H1 (cell line): ENCODE results near the gene ME3. TPM values are rescaled to one million over a fixed set of nuclear protein-coding genes. Genes with fewer than 3 reads are reported as not detected.

Source experiments
- CTCF ChIA-PET: fragments of 300-600 bp; sonication (Branson Sonifier 250); formaldehyde crosslinking; loops from one replicate; lab custom pipeline; 2021; ENCODE audit not compliant: partially characterized antibody; lab: Charles Lee
- POLR2A ChIA-PET: fragments of 300-600 bp; sonication (Branson Sonifier 250); formaldehyde crosslinking; loops from one replicate; lab custom pipeline; 2021; ENCODE audit warnings: inconsistent platforms; ENCODE audit not compliant: partially characterized antibody; lab: Charles Lee
- DNase-seq, 2 experiments: peaks; one replicate each; pipeline versions ENCODE4 v3.0.0 to v3.0.0-alpha.2; 2010 to 2022; ENCODE audit warnings: low spot score in 2 of 2, low read depth in 1 of 2, mixed read lengths in 1 of 2
- FAIRE-seq: peaks from 2 replicates; lab custom pipeline; 2011; peaks lifted over from hg19 to GRCh38; lab: Jason Lieb, UNC
- H2AFZ ChIP-seq: 2 replicates; pipeline ENCODE4 v1.8.1; 2012; ENCODE audit warnings: low read length, inconsistent platforms
- H2AK5ac ChIP-seq: 2 replicates; pipeline ENCODE4 v1.6.1; 2013; ENCODE audit warnings: low read depth, low read length
- H2BK120ac ChIP-seq: replicated peaks from 2 replicates; pipeline ENCODE3; 2013; ENCODE audit warnings: low read depth, low read length, inconsistent platforms
- H2BK12ac ChIP-seq: 2 replicates; pipeline ENCODE4 v1.6.1; 2013; ENCODE audit warnings: low read depth, low read length
- H2BK15ac ChIP-seq: 2 replicates; pipeline ENCODE4 v1.6.1; 2013; ENCODE audit warnings: low read length
- H2BK20ac ChIP-seq: 2 replicates; pipeline ENCODE4 v1.6.1; 2013; ENCODE audit warnings: low read length
- H2BK5ac ChIP-seq: 2 replicates; pipeline ENCODE4 v1.6.1; 2013; ENCODE audit warnings: low read depth, low read length
- H3K14ac ChIP-seq: 2 replicates; pipeline ENCODE4 v1.6.1; 2013; ENCODE audit warnings: inconsistent platforms; ENCODE audit not compliant: insufficient read length
- H3K18ac ChIP-seq: 2 replicates; pipeline ENCODE4 v1.6.1; 2013; ENCODE audit warnings: low read length; ENCODE audit errors: extremely low read depth
- H3K23ac ChIP-seq: 2 replicates; pipeline ENCODE4 v1.6.1; 2013; ENCODE audit warnings: inconsistent platforms; ENCODE audit not compliant: insufficient read length
- H3K23me2 ChIP-seq: 2 replicates; pipeline ENCODE4 v1.6.1; 2013; ENCODE audit warnings: low read depth, low read length
- H3K27ac ChIP-seq: 2 replicates; pipeline ENCODE4 v1.6.1; 2011; ENCODE audit warnings: low read depth, low read length, inconsistent platforms
- H3K27me3 ChIP-seq, 4 experiments: replicated peaks in 1 of 4; 1 replicate in 1 of 4; 2 replicates in 3 of 4; pipeline versions ENCODE4 v1.6.1 to v1.8.1; 2011 to 2013; ENCODE audit warnings: low read length in 3 of 4, mild to moderate bottlenecking in 3 of 4, inconsistent platforms in 2 of 4, mixed read lengths in 2 of 4, moderate library complexity in 1 of 4; ENCODE audit not compliant: control insufficient read depth in 3 of 4, insufficient read depth in 3 of 4; ENCODE audit errors: extremely low read depth in 1 of 4
- H3K36me3 ChIP-seq, 4 experiments: 2 replicates each; pipeline versions ENCODE4 v1.6.1 to v1.8.1; 2011 to 2013; ENCODE audit warnings: mild to moderate bottlenecking in 4 of 4, low read length in 3 of 4, moderate library complexity in 2 of 4, control low read depth in 1 of 4, inconsistent platforms in 1 of 4; ENCODE audit not compliant: insufficient read depth in 4 of 4, control insufficient read depth in 2 of 4
- H3K4ac ChIP-seq: replicated peaks from 2 replicates; pipeline ENCODE3; 2013; ENCODE audit warnings: low read length, low read depth, mixed read lengths, inconsistent platforms; ENCODE audit not compliant: insufficient read length
- H3K4me1 ChIP-seq, 4 experiments: replicated peaks in 1 of 4; 1 replicate in 1 of 4; 2 replicates in 3 of 4; pipeline versions ENCODE4 v1.6.1 to v1.8.1; 2011 to 2013; ENCODE audit warnings: low read length in 3 of 4, inconsistent platforms in 2 of 4, mixed read lengths in 1 of 4; ENCODE audit not compliant: insufficient read depth in 4 of 4, control insufficient read depth in 3 of 4
- H3K4me2 ChIP-seq, 2 experiments: 2 replicates each; pipeline versions ENCODE4 v1.6.1 to v1.8.1; 2011 to 2013; ENCODE audit warnings: low read depth in 2 of 2, low read length in 2 of 2, control low read depth in 1 of 2, inconsistent platforms in 1 of 2, mild to moderate bottlenecking in 1 of 2; ENCODE audit not compliant: insufficient read depth in 1 of 2
- H3K4me3 ChIP-seq, 4 experiments: fragments of 200-600, 300-600 bp in 1 of 4; sonication (generic), shearing (Covaris generic), sonication (Bioruptor Twin) in 1 of 4; 2 replicates each; pipeline versions ENCODE4 v1.5.1 to v1.8.1; 2011 to 2016; ENCODE audit warnings: low read length in 4 of 4, low read depth in 3 of 4, control low read depth in 2 of 4, inconsistent platforms in 2 of 4, mild to moderate bottlenecking in 2 of 4, mixed read lengths in 1 of 4, moderate library complexity in 1 of 4; ENCODE audit not compliant: insufficient read depth in 2 of 4; ENCODE audit errors: extremely low read depth in 1 of 4
- H3K56ac ChIP-seq: replicated peaks from 2 replicates; pipeline ENCODE3; 2013; ENCODE audit warnings: low read depth, mild to moderate bottlenecking, mixed read lengths, low read length, inconsistent platforms; ENCODE audit not compliant: insufficient read length
- H3K79me1 ChIP-seq: 2 replicates; pipeline ENCODE4 v1.6.1; 2013; ENCODE audit warnings: low read depth, low read length, control low read depth
- H3K79me2 ChIP-seq, 2 experiments: 2 replicates each; pipeline versions ENCODE4 v1.6.1 to v1.8.1; 2012 to 2013; ENCODE audit warnings: low read length in 2 of 2, mild to moderate bottlenecking in 2 of 2, inconsistent platforms in 1 of 2; ENCODE audit not compliant: insufficient read depth in 2 of 2, control insufficient read depth in 1 of 2
- H3K9ac ChIP-seq, 4 experiments: replicated peaks in 1 of 4; 1 replicate in 1 of 4; 2 replicates in 3 of 4; pipeline versions ENCODE4 v1.6.1 to v1.8.1; 2011 to 2013; ENCODE audit warnings: low read depth in 3 of 4, low read length in 3 of 4, control low read depth in 2 of 4, mild to moderate bottlenecking in 2 of 4, moderate library complexity in 2 of 4, inconsistent platforms in 1 of 4; ENCODE audit errors: extremely low read depth in 1 of 4
- H3K9me3 ChIP-seq, 2 experiments: 2 replicates each; pipeline versions ENCODE4 v1.6.1 to v1.8.1; 2012 to 2013; ENCODE audit warnings: mild to moderate bottlenecking in 2 of 2, moderate library complexity in 2 of 2, control low read depth in 1 of 2, inconsistent platforms in 1 of 2, low read depth in 1 of 2, low read length in 1 of 2, mixed read lengths in 1 of 2; ENCODE audit not compliant: insufficient read depth in 2 of 2
- H4K20me1 ChIP-seq, 2 experiments: replicated peaks in 1 of 2; 2 replicates each; pipeline versions ENCODE3 to v1.8.1; 2011 to 2013; ENCODE audit warnings: inconsistent platforms in 2 of 2, low read length in 2 of 2, mild to moderate bottlenecking in 1 of 2; ENCODE audit not compliant: insufficient read depth in 2 of 2, control insufficient read depth in 1 of 2
- H4K5ac ChIP-seq: 2 replicates; pipeline ENCODE4 v1.6.1; 2013; ENCODE audit warnings: low read length, low read depth, mixed read lengths, inconsistent platforms; ENCODE audit not compliant: insufficient read length
- H4K8ac ChIP-seq: 2 replicates; pipeline ENCODE4 v1.8.0; 2013; ENCODE audit warnings: mild to moderate bottlenecking, moderate library complexity, low read length, inconsistent platforms; ENCODE audit not compliant: insufficient read depth; ENCODE audit errors: extremely low read depth
- H4K91ac ChIP-seq: replicated peaks from 2 replicates; pipeline ENCODE3; 2013; ENCODE audit warnings: low read length, mixed read lengths, inconsistent platforms; ENCODE audit not compliant: insufficient read length
- CTBP2 ChIP-seq: IDR thresholded peaks from 2 replicates; pipeline ENCODE4 v1.7.0; 2011; ENCODE audit warnings: borderline replicate concordance, mild to moderate bottlenecking, moderate library complexity, mixed read lengths, low read length; ENCODE audit not compliant: insufficient read depth, insufficient read length
- WGBS, 2 experiments: shearing (Covaris generic) in 1 of 2; methylation state at CpG; one replicate each; pipeline versions ENCODE4 v1.1.6 to v1.1.7; 2013 to 2015; ENCODE audit warnings: low lambda C conversion rate in 2 of 2, mixed read lengths in 2 of 2, inconsistent platforms in 1 of 2, low coverage in 1 of 2, missing lambda C conversion rate in 1 of 2; ENCODE audit not compliant: insufficient replicate concordance in 2 of 2, insufficient coverage in 1 of 2, insufficient read length in 1 of 2; ENCODE audit errors: extremely low coverage in 1 of 2, missing lambda C conversion rate in 1 of 2; 5-methylcytosine and 5-hydroxymethylcytosine counted together
- polyA plus RNA-seq, 7 experiments: library from polyadenylated mRNA; depleted of rRNA in 3 of 7; stranded (reverse) in 5 of 7; unstranded in 2 of 7; fragments of >200 nt in 5 of 7; fragments of 200-250 nt in 2 of 7; gene quantifications; 1 replicate in 5 of 7; 2 replicates in 1 of 7; 4 replicates in 1 of 7; pipeline versions ENCODE4 v1.2.1 to v1.2.3, GENCODE V29; 2011 to 2013; ENCODE audit warnings: missing spikeins in 2 of 7, mixed read lengths in 2 of 7
- total RNA-seq: library from RNA; stranded (reverse); fragmentation: NEBNext Ultra II Directional; extraction: Animal tissue kit (Norgen Biotek cat#: 25700); gene quantifications from 2 replicates; pipeline ENCODE4 v1.2.1, GENCODE V29; 2021

The ME3 gene
- total and polyA plus RNA-seq, 2 of the 8 experiments (the other 6 are each of a cell fraction or from before 2014, with no cell fraction given), result 1.5 to 2.8 TPM

GRCh38 chr11:86666193-86666592, 6.2 kb downstream of the ME3 start:
- no peaks in the 10 kb centered on the region for H3K79me2 ChIP-seq
- FAIRE-seq (no peak), DNase-seq (no peak)
- H3K4me3 ChIP-seq, result no peak overlapping the region
- H3K79me1 ChIP-seq, result no peaks in the 10 kb centered on the region
- no peak for TF ChIP-seq CTBP2
- H3K23ac ChIP-seq, result no peak overlapping the region
- H2BK12ac ChIP-seq, result no peak overlapping the region
- no peak overlapping the region for H2BK120ac ChIP-seq
- WGBS, 2 experiments, result 71% methylated on average over 1 of the region's 1 CpG; no CpG with 5 or more reads in 1 of the 2 experiments
- H3K27ac ChIP-seq, result no peak overlapping the region
- H3K4ac ChIP-seq, result no peak overlapping the region
- no peaks in the 10 kb centered on the region for H3K36me3 ChIP-seq
- H2AFZ ChIP-seq, result no peak overlapping the region
- H3K4me2 ChIP-seq, result no peak overlapping the region
- no peak overlapping the region for H3K9ac ChIP-seq
- H3K27me3 ChIP-seq, result peaks cover 0 to 7% (median 4%) of the 10 kb centered on the region in 4 experiments; a peak in 3 of 7 replicates
- H3K56ac ChIP-seq, result no peak overlapping the region
- no peak overlapping the region for H4K91ac ChIP-seq
- no peak overlapping the region for H2BK5ac ChIP-seq
- no peaks in the 10 kb centered on the region for H4K20me1 ChIP-seq
- H3K9me3 ChIP-seq, result no peaks in the 10 kb centered on the region
- no peak overlapping the region for H3K14ac ChIP-seq
- H2BK20ac ChIP-seq, result no peak overlapping the region
- no peak overlapping the region for H4K5ac ChIP-seq
- H2BK15ac ChIP-seq, result no peak overlapping the region
- no peak overlapping the region for H3K18ac ChIP-seq
- no peak overlapping the region for H4K8ac ChIP-seq
- ChIA-PET POLR2A (interaction anchor here (1.1 kb wide), 1 partner anchor 9 kb away, joined by 3 read pairs; no protein-coding TSS in a partner anchor), CTCF (interaction anchor here (0.6 to 2.4 kb wide), 5 partner anchors 10 to 237 kb away, joined by 3 to 11 read pairs (median 3); no protein-coding TSS in a partner anchor)
- H3K4me1 ChIP-seq, result no peaks in the 10 kb centered on the region
- no peak overlapping the region for H2AK5ac ChIP-seq
- H3K23me2 ChIP-seq, result no peaks in the 10 kb centered on the region
